GM12872 (cell line): ENCODE data around the gene DOCK1.

Experiments used
- TF ChIP-seq, protein P1 (sequence below): IDR thresholded peaks from 3 replicates; pipeline ENCODE4 v1.5.1; 2011; ENCODE audit warnings: low read depth, mild to moderate bottlenecking, low read length, moderate library complexity; ENCODE audit not compliant: insufficient read depth

Gene DOCK1

GRCh38 chr10:127322286-127322685, 417.1 kb downstream of the DOCK1 start:
- TF ChIP-seq, protein P1, sequence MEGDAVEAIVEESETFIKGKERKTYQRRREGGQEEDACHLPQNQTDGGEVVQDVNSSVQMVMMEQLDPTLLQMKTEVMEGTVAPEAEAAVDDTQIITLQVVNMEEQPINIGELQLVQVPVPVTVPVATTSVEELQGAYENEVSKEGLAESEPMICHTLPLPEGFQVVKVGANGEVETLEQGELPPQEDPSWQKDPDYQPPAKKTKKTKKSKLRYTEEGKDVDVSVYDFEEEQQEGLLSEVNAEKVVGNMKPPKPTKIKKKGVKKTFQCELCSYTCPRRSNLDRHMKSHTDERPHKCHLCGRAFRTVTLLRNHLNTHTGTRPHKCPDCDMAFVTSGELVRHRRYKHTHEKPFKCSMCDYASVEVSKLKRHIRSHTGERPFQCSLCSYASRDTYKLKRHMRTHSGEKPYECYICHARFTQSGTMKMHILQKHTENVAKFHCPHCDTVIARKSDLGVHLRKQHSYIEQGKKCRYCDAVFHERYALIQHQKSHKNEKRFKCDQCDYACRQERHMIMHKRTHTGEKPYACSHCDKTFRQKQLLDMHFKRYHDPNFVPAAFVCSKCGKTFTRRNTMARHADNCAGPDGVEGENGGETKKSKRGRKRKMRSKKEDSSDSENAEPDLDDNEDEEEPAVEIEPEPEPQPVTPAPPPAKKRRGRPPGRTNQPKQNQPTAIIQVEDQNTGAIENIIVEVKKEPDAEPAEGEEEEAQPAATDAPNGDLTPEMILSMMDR, result no peak

DNA sequence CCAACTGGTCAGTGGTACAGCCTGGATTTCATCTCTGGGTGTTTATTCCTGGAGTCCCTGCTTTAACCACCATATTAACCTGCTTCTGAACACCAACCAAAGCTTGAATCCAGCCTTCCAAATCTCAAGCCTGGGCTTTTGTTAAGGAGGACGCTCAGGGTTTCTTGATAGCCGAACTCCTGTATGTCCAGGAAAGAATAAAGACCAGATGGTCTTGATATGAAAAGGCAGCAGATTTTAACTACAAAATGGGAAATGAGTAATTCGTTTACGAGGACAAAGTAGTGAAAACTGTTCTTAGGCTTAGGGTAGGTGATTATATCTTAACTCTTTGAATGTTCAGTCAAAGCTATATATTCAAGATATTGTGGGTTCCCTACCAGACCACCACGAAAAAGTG, 420.3 kb downstream of the DOCK1 start:
- TF ChIP-seq, protein P1, result no peak

GRCh38 chr10:127326883-127327282, 421.7 kb downstream of the DOCK1 start:
- TF ChIP-seq, protein P1, result no peak

GRCh38 chr10:127331696-127332095, 426.5 kb downstream of the DOCK1 start:
- TF ChIP-seq, protein P1, result no peak

- TF ChIP-seq, protein P1, result no peak
These were observed 427.4 kb downstream of the DOCK1 start for GRCh38 chr10:127332631-127333030.

- TF ChIP-seq, protein P1, result no peak
These were observed 432.6 kb downstream of the DOCK1 start for GRCh38 chr10:127337801-127338200.

DNA sequence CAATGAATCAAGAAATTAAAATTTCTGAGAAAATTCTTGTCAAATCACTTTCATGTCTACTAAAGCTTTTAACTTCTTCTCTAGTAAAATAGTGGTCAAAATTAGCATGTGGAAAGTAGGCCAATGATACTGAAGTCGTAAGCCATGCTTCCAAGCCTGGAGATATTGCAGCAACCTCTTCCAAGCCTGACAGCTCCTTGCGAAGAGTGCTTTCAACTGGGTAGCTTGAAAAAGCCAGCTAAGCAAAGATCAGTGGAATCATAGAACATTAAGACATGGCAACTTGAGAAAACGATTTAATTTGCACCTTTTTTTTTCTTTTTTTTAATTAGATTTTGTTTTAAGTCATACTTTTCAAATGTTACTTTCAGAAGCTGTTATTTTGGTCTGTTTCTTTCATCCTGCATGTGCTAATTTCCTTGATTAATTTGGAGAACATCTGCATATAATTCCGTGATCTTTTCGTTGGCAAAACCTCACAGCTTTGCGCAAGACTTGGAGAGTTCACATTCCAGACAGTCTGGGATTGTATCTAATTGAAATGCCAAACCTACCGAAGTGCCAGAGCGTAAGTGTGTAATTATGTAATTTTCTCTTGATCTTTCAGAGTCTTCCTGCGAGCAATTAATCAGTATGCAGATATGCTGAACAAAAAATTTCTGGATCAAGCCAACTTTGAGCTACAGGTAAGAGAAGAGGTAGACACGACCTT, 433.3 kb downstream of the DOCK1 start:
- TF ChIP-seq, protein P1, result no peak
